Calu3 (cell line): ENCODE data around the gene TSPAN15. TPM values are rescaled to one million over a fixed set of nuclear protein-coding genes. Genes with fewer than 3 reads are reported as not detected.

ENCODE experiments used
- BruUV-seq: library from RNA; stranded (reverse); fragments of 400-500 nt; replicated peaks from 2 replicates; lab custom pipeline; 2021; lab: Mats Ljungman, UMichigan
- CTCF ChIA-PET: fragments of 300-600 bp; sonication (Branson Sonifier 250); formaldehyde crosslinking; loops from one replicate; lab custom pipeline; 2022; ENCODE audit warnings: antibody characterized with exemption; lab: Charles Lee
- DNase-seq: peaks from one replicate; pipeline ENCODE4 v3.0.0; 2022
- H3K27ac Mint-ChIP-seq: one replicate; pipeline ENCODE4 v1.8.0; 2022; ENCODE audit warnings: mixed read lengths; ENCODE audit not compliant: unreplicated experiment
- H3K27me3 Mint-ChIP-seq: one replicate; pipeline ENCODE4 v1.8.0; 2022; ENCODE audit warnings: mixed read lengths; ENCODE audit not compliant: unreplicated experiment
- H3K36me3 Mint-ChIP-seq: one replicate; pipeline ENCODE4 v1.8.0; 2022; ENCODE audit warnings: mild to moderate bottlenecking, moderate library complexity, mixed read lengths; ENCODE audit not compliant: insufficient read depth, unreplicated experiment
- H3K4me1 Mint-ChIP-seq: one replicate; pipeline ENCODE4 v1.8.0; 2022; ENCODE audit warnings: mild to moderate bottlenecking, low read depth, mixed read lengths; ENCODE audit not compliant: unreplicated experiment
- H3K4me3 Mint-ChIP-seq: one replicate; pipeline ENCODE4 v1.8.0; 2022; ENCODE audit warnings: mild to moderate bottlenecking, low read depth, moderate library complexity, mixed read lengths; ENCODE audit not compliant: unreplicated experiment
- H3K9me3 Mint-ChIP-seq: one replicate; pipeline ENCODE4 v1.8.0; 2022; ENCODE audit warnings: low read depth, mixed read lengths; ENCODE audit not compliant: unreplicated experiment
- intact Hi-C: fragments of 100-400 bp; cut with micrococcal nuclease; formaldehyde crosslinking; loops from one replicate; pipeline ENCODE4 v1.10.0; 2022; ENCODE audit not compliant: unreplicated experiment
- total RNA-seq: library from RNA; stranded (reverse); gene quantifications from 2 replicates; pipeline ENCODE4 v1.2.3, GENCODE V29; 2022
- TF ChIP-seq, protein P1 (sequence below): fragments of 200-600 bp; IDR thresholded peaks from one replicate; pipeline ENCODE4 v1.8.0; 2022; ENCODE audit warnings: antibody characterized with exemption; ENCODE audit not compliant: unreplicated experiment

The TSPAN15 gene
- total RNA-seq, 1 experiment from 2014 or later = 137 TPM

DNA sequence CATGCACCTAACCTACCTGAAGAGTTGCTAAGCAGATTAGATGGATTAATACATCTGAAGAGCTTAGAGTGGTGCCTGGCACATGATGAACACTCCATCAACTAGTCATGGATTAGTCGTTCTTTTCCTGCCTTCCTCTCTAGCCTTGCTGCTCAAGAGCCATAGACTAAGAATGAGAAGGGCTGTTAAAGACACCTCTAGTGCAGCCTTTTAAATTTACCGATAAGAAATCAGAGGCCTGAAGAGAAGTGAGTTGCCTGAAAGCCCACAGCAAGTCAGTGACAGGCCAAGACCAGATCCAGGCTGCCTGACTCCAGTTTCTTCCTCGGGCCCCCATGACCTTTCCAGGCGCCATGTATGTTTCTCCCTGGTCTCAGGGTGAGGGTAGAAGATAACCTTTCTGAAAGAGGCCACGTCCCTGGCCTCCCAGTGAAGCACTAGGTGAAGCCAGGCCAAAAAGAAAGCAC, 6.5 kb downstream of the TSPAN15 start:
- Mint-ChIP-seq H3K9me3 (no peaks in the 10 kb centered on the region), H3K36me3 (peaks cover 47% of the 10 kb centered on the region), H3K27me3 (no peaks in the 10 kb centered on the region), H3K4me3 (peak overlapping the region; percentile 52), H3K27ac (peak overlapping the region; percentile 96), H3K4me1 (peaks cover 78% of the 10 kb centered on the region)
- CTCF ChIA-PET = interaction anchor here (1.1 to 1.8 kb wide), 3 partner anchors 11 to 32 kb away, joined by 4 to 5 read pairs (median 5); no protein-coding TSS in a partner anchor
- TF ChIP-seq, protein P1, sequence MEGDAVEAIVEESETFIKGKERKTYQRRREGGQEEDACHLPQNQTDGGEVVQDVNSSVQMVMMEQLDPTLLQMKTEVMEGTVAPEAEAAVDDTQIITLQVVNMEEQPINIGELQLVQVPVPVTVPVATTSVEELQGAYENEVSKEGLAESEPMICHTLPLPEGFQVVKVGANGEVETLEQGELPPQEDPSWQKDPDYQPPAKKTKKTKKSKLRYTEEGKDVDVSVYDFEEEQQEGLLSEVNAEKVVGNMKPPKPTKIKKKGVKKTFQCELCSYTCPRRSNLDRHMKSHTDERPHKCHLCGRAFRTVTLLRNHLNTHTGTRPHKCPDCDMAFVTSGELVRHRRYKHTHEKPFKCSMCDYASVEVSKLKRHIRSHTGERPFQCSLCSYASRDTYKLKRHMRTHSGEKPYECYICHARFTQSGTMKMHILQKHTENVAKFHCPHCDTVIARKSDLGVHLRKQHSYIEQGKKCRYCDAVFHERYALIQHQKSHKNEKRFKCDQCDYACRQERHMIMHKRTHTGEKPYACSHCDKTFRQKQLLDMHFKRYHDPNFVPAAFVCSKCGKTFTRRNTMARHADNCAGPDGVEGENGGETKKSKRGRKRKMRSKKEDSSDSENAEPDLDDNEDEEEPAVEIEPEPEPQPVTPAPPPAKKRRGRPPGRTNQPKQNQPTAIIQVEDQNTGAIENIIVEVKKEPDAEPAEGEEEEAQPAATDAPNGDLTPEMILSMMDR = no peak
- BruUV-seq = no TSS peak
- intact Hi-C loops = loop anchor here (2.0 kb wide), 1 partner anchor 33 kb away; no protein-coding TSS in a partner anchor
- no peak for DNase-seq

DNA sequence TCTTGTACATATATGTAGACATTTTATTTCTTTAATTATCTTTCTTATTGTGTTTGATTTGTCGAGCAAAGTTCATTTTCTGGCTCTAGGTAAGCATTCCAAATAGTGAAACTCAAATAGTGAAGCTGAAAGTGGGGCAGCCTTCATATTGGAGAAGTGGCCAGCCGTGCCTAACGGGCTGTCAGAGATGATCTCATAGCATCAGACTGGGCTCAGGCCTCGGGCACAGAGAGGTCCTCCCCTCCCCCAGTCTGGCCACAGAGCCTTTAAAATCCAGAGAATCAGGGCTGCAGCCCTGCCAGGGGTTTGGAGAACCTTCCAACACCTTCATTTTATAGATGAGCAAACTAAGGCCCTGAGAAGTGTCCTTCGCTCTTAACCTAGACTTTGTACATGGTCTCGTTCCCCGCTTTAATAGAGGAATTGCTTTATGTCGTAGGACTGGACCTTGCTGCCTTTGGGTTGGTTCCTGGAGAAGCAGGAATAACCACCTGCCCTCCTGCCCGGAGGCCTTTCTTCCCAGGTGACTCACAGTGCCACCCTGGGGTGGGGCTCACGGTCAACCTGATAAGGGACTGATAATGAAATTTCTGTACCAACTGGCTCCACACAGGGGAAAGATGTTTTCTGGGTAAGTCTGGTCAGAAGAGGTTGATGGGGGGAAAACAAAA, 7.3 kb downstream of the TSPAN15 start:
- intact Hi-C loops = loop anchor here (2.0 kb wide), 1 partner anchor 34 kb away; no protein-coding TSS in a partner anchor
- Mint-ChIP-seq H3K36me3 (peaks cover 39% of the 10 kb centered on the region), H3K9me3 (no peaks in the 10 kb centered on the region), H3K4me3 (peak overlapping the region; percentile 52), H3K4me1 (peaks cover 78% of the 10 kb centered on the region), H3K27me3 (no peaks in the 10 kb centered on the region), H3K27ac (peak overlapping the region; percentile 96)
- TF ChIP-seq, protein P1 = no peak
- CTCF ChIA-PET = interaction anchor here (0.7 to 1.8 kb wide), 5 partner anchors 8 to 454 kb away, joined by 3 to 5 read pairs (median 3); partner anchors contain the start of gene TSPAN15
- DNase-seq = peak; percentile 92
- BruUV-seq = TSS peak; percentile 94

DNA sequence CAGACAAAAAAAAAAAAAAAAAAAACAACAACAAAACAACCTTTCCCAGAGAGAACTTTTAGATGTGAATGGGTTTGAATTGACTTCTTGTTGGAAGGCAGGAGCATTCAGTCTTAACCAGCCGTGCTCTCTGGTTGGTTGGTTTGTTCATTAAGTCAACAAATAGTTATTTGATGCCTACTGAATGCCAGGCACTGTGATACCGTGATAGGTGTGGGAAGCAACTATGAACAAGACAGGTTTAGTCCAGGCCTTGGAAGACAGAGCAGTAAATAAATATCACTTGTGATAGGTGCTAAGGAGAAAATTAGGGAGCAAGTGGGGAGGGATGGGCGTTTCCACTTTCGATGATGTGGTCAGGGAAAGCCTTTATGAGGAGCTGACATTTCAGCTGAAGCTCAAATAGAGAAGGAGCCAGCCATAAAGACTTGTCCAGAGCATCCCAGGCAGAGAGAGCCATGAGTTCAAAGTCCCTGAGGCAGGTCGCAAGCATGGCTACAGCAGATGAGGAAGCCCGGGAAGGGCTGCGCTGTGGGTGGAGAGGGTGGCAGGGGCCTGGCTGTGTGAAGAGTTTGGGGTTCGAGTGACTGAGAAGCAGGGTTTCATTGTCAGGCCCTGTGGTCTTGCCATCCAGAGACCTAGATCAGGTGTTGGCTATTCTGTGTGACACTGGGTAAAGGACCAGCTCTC, 8.0 kb downstream of the TSPAN15 start:
- DNase-seq = no peak
- H3K4me1 Mint-ChIP-seq = peaks cover 79% of the 10 kb centered on the region
- CTCF ChIA-PET = interaction anchor here (0.7 to 1.0 kb wide), 3 partner anchors 8 to 454 kb away, joined by 3 read pairs; partner anchors contain the start of gene TSPAN15
- TF ChIP-seq, protein P1 = no peak
- H3K4me3 Mint-ChIP-seq = peak overlapping the region; percentile 52
- no peaks in the 10 kb centered on the region for H3K27me3 Mint-ChIP-seq
- no peaks in the 10 kb centered on the region for H3K9me3 Mint-ChIP-seq
- BruUV-seq = no TSS peak
- intact Hi-C loops = loop anchor here (2.0 kb wide), 1 partner anchor 34 kb away; no protein-coding TSS in a partner anchor
- peak overlapping the region; percentile 96 for H3K27ac Mint-ChIP-seq
- H3K36me3 Mint-ChIP-seq = peaks cover 38% of the 10 kb centered on the region

DNA sequence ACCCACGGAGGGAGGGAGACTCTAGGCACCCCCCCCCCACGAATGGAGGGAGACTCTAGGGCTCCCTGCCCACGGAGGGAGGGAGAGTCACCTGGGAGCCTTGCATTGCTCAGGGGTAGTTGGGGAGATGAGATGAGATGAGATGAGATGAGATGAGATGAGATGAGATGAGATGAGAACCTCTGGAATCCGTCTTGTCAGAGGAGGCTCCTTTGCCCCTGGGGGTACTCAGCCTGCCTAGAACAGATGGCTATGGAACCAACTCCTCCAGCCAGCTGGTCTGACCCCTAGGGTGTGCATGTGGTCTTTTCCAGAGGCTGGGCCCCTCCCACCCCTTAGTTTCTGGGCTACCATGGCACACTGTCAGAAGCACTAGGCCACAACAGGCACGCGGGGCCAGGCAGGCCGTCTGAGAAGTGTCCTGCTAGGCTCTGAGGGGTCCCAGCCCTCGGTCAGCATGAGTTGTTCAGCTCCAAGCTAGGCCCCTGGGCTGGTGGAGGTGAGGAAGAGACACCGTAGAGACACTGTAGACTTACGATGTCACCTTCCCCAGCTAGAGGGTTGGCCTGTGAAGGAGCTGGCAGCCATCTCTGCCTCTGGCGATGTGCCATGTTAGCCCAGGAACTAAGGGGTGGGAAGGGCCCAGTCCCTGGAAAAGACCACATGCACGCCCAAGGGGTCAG, 8.8 kb downstream of the TSPAN15 start:
- no peaks in the 10 kb centered on the region for H3K27me3 Mint-ChIP-seq
- no peak for DNase-seq
- H3K36me3 Mint-ChIP-seq = peaks cover 38% of the 10 kb centered on the region
- H3K9me3 Mint-ChIP-seq = no peaks in the 10 kb centered on the region
- peak overlapping the region; percentile 52 for H3K4me3 Mint-ChIP-seq
- intact Hi-C loops = loop anchor here (2.0 kb wide), 1 partner anchor 35 kb away; no protein-coding TSS in a partner anchor
- peak overlapping the region; percentile 96 for H3K27ac Mint-ChIP-seq
- TF ChIP-seq, protein P1 = no peak
- no TSS peak for BruUV-seq
- CTCF ChIA-PET = interaction anchor here (1.0 to 1.1 kb wide), 3 partner anchors 9 to 16 kb away, joined by 3 read pairs; partner anchors contain the start of gene TSPAN15
- H3K4me1 Mint-ChIP-seq = peaks cover 85% of the 10 kb centered on the region
